HepG2 (cell line): ENCODE results near the gene PKLR. TPM values are rescaled to one million over a fixed set of nuclear protein-coding genes. Genes with fewer than 3 reads are reported as not detected.

ENCODE experiments used
- ATAC-seq: fragments of 200-7000 bp; cut with Tn5 transposase; 3 replicates; pipeline ENCODE4 v1.9.1; 2020; ENCODE audit warnings: mild to moderate bottlenecking, moderate library complexity
- BruUV-seq: library from RNA; stranded (reverse); fragments of 400-500 nt; replicated peaks from 2 replicates; lab custom pipeline; 2021; lab: Mats Ljungman, UMichigan
- CTCF ChIA-PET: fragments of 300-600 bp; formaldehyde crosslinking; extraction: SDS; loops from one replicate; lab custom pipeline; 2021; ENCODE audit warnings: low total read pairs, inconsistent platforms, low intra/inter-chr PET ratio; lab: Yijun Ruan, JAX
- POLR2A ChIA-PET: fragments of 350-600 bp; sonication (Branson Sonifier 250); formaldehyde crosslinking; loops from one replicate; lab custom pipeline; 2020; ENCODE audit warnings: antibody characterized with exemption, inconsistent platforms; lab: Yijun Ruan, JAX
- DNase-seq: peaks from one replicate; pipeline ENCODE4 v3.0.0-alpha.2; 2015; ENCODE audit warnings: low spot score
- FAIRE-seq: peaks from 3 replicates; lab custom pipeline; 2011; peaks lifted over from hg19 to GRCh38; lab: Jason Lieb, UNC
- H2AFZ ChIP-seq: one replicate; pipeline ENCODE4 v1.6.1; 2011; ENCODE audit warnings: low read length, inconsistent platforms
- H3K27ac ChIP-seq: fragments of 300-600 bp; 3 replicates; pipeline ENCODE4 v1.8.0; 2011; ENCODE audit warnings: mixed run types, mild to moderate bottlenecking, mixed read lengths, low read length, inconsistent platforms; ENCODE audit not compliant: insufficient read depth; ENCODE audit errors: extremely low read length
- H3K27me3 ChIP-seq, 2 experiments: fragments of 200-600 bp in 1 of 2; 2 replicates in 1 of 2; 3 replicates in 1 of 2; pipeline versions ENCODE4 v1.6.0 to v1.8.0; 2011; ENCODE audit warnings: low read length in 2 of 2, mild to moderate bottlenecking in 2 of 2, moderate library complexity in 2 of 2, inconsistent platforms in 1 of 2; ENCODE audit not compliant: insufficient read depth in 2 of 2, control insufficient read depth in 1 of 2
- H3K36me3 ChIP-seq, 2 experiments: fragments of 200-600 bp in 1 of 2; replicated peaks in 1 of 2; 2 replicates in 1 of 2; 3 replicates in 1 of 2; pipeline versions ENCODE4 v1.5.1 to v1.8.0; 2011; ENCODE audit warnings: low read length in 2 of 2, inconsistent platforms in 1 of 2; ENCODE audit not compliant: insufficient read depth in 2 of 2, control insufficient read depth in 1 of 2
- H3K4me1 ChIP-seq: 2 replicates; pipeline ENCODE4 v1.5.1; 2012; ENCODE audit warnings: low read length, inconsistent platforms; ENCODE audit not compliant: insufficient read depth
- H3K4me2 ChIP-seq: 2 replicates; pipeline ENCODE4 v1.6.0; 2011; ENCODE audit warnings: low read depth, low read length, inconsistent platforms
- H3K4me3 ChIP-seq, 3 experiments: fragments of 200-600 bp in 1 of 3; sonication (generic), shearing (Covaris generic) in 1 of 3; replicated peaks in 1 of 3; 2 replicates each; pipeline ENCODE4 v1.5.1; 2011 to 2016; ENCODE audit warnings: low read length in 3 of 3, inconsistent platforms in 2 of 3, low read depth in 2 of 3, mild to moderate bottlenecking in 2 of 3, control low read depth in 1 of 3, mixed read lengths in 1 of 3; ENCODE audit not compliant: insufficient read depth in 1 of 3
- H3K79me2 ChIP-seq: one replicate; pipeline ENCODE4 v1.6.1; 2011; ENCODE audit warnings: low read length, inconsistent platforms; ENCODE audit not compliant: insufficient read depth
- H3K9ac ChIP-seq: 2 replicates; pipeline ENCODE4 v1.6.0; 2011; ENCODE audit warnings: mild to moderate bottlenecking, low read depth, low read length, inconsistent platforms; ENCODE audit not compliant: insufficient read depth
- H3K9me3 ChIP-seq: 2 replicates; pipeline ENCODE4 v1.5.1; 2012; ENCODE audit warnings: mild to moderate bottlenecking, low read length
- H4K20me1 ChIP-seq: 2 replicates; pipeline ENCODE4 v1.6.0; 2011; ENCODE audit warnings: inconsistent platforms, mild to moderate bottlenecking, low read length, moderate library complexity; ENCODE audit not compliant: insufficient read depth
- AGO1 ChIP-seq: fragments of 200-400 bp; formaldehyde crosslinking; IDR thresholded peaks from 2 replicates; pipeline ENCODE4 v1.6.1; 2017; ENCODE audit warnings: mild to moderate bottlenecking, low read depth, low read length, moderate library complexity; ENCODE audit not compliant: poor library complexity, severe bottlenecking
- ARNTL ChIP-seq: sonication (generic); formaldehyde crosslinking; IDR thresholded peaks from 2 replicates; pipeline ENCODE4 v1.4.0; 2020; ENCODE audit warnings: mild to moderate bottlenecking, missing genetic modification reagents
- ATM ChIP-seq: fragments of 450-650 bp; IDR thresholded peaks from 2 replicates; pipeline ENCODE4 v1.7.1; 2017; ENCODE audit warnings: mild to moderate bottlenecking, borderline replicate concordance
- CENPX ChIP-seq: sonication (generic); formaldehyde crosslinking; IDR thresholded peaks from 2 replicates; pipeline ENCODE4 v1.9.0; 2021; ENCODE audit warnings: mild to moderate bottlenecking, missing genetic modification reagents, moderate library complexity
- ETV5 ChIP-seq: IDR thresholded peaks from 2 replicates; pipeline ENCODE4 v1.6.1; 2018; ENCODE audit warnings: missing biosample characterization, missing genetic modification reagents, inconsistent platforms, borderline replicate concordance
- FOXP4 ChIP-seq: sonication (generic); formaldehyde crosslinking; IDR thresholded peaks from 2 replicates; pipeline ENCODE4 v1.4.0; 2020; ENCODE audit warnings: missing genetic modification reagents
- GATAD2A ChIP-seq: IDR thresholded peaks from 2 replicates; pipeline ENCODE4 v1.6.1; 2016
- HDAC2 ChIP-seq: sonication (generic); formaldehyde crosslinking; IDR thresholded peaks from 2 replicates; pipeline ENCODE4 v1.4.0; 2020; ENCODE audit warnings: missing genetic modification reagents
- HOXD1 ChIP-seq: sonication (generic); formaldehyde crosslinking; IDR thresholded peaks from 2 replicates; pipeline ENCODE4 v1.5.0; 2020; ENCODE audit warnings: missing genetic modification reagents
- KLF13 ChIP-seq: sonication (generic); formaldehyde crosslinking; IDR thresholded peaks from 2 replicates; pipeline ENCODE4 v1.4.0; 2020; ENCODE audit warnings: mild to moderate bottlenecking, missing genetic modification reagents
- MEIS2 ChIP-seq: sonication (generic); formaldehyde crosslinking; IDR thresholded peaks from 2 replicates; pipeline ENCODE4 v1.9.0; 2021; ENCODE audit warnings: mild to moderate bottlenecking, missing genetic modification reagents
- POLR2G ChIP-seq: fragments of 200-400 bp; formaldehyde crosslinking; IDR thresholded peaks from 2 replicates; pipeline ENCODE4 v1.6.1; 2018; ENCODE audit warnings: mild to moderate bottlenecking, low read depth, low read length, moderate library complexity
- SIX1 ChIP-seq: sonication (generic); formaldehyde crosslinking; IDR thresholded peaks from 2 replicates; pipeline ENCODE4 v1.4.0; 2020; ENCODE audit warnings: missing genetic modification reagents, borderline replicate concordance
- SP2 ChIP-seq: sonication (generic); formaldehyde crosslinking; IDR thresholded peaks from 2 replicates; pipeline ENCODE4 v1.5.1; 2020; ENCODE audit warnings: mild to moderate bottlenecking, missing genetic modification reagents
- ZMAT3 ChIP-seq: sonication (generic); formaldehyde crosslinking; conservative IDR thresholded peaks from 2 replicates; pipeline ENCODE4 v1.7.0; 2021; ENCODE audit warnings: missing genetic modification reagents
- ZNF260 ChIP-seq: sonication (generic); formaldehyde crosslinking; IDR thresholded peaks from 2 replicates; pipeline ENCODE4 v1.4.0; 2020; ENCODE audit warnings: missing genetic modification reagents, low read depth, mild to moderate bottlenecking, borderline replicate concordance
- ZNF513 ChIP-seq: sonication (generic); formaldehyde crosslinking; conservative IDR thresholded peaks from 2 replicates; pipeline ENCODE4 v1.5.0; 2020; ENCODE audit warnings: missing genetic modification reagents
- ZNF546 ChIP-seq: sonication (generic); formaldehyde crosslinking; conservative IDR thresholded peaks from 2 replicates; pipeline ENCODE4 v1.8.1; 2023; ENCODE audit warnings: mild to moderate bottlenecking, missing genetic modification reagents
- ZNF572 ChIP-seq: sonication (generic); formaldehyde crosslinking; IDR thresholded peaks from 2 replicates; pipeline ENCODE4 v1.5.1; 2020; ENCODE audit warnings: mild to moderate bottlenecking, missing genetic modification reagents
- ZNF598 ChIP-seq: sonication (generic); formaldehyde crosslinking; IDR thresholded peaks from 2 replicates; pipeline ENCODE4 v1.5.1; 2020; ENCODE audit warnings: mild to moderate bottlenecking, missing genetic modification reagents, borderline replicate concordance
- ZNF652 ChIP-seq: IDR thresholded peaks from 2 replicates; pipeline ENCODE4 v1.6.1; 2016; ENCODE audit warnings: low read depth, borderline replicate concordance
- ZNF703 ChIP-seq: sonication (generic); formaldehyde crosslinking; IDR thresholded peaks from 2 replicates; pipeline ENCODE4 v1.5.1; 2020; ENCODE audit warnings: missing genetic modification reagents, mild to moderate bottlenecking, moderate library complexity, borderline replicate concordance
- ZNF850 ChIP-seq: sonication (generic); formaldehyde crosslinking; conservative IDR thresholded peaks from 2 replicates; pipeline ENCODE4 v1.9.0; 2021; ENCODE audit warnings: mild to moderate bottlenecking, missing genetic modification reagents
- ZSCAN22 ChIP-seq: sonication (generic); formaldehyde crosslinking; IDR thresholded peaks from 2 replicates; pipeline ENCODE4 v1.4.0; 2020; ENCODE audit warnings: mild to moderate bottlenecking, missing genetic modification reagents
- WGBS: methylation state at CpG from one replicate; pipeline ENCODE4 v1.1.6; 2017; ENCODE audit warnings: low lambda C conversion rate; 5-methylcytosine and 5-hydroxymethylcytosine counted together
- in situ Hi-C: cut with HindIII; loops from 2 replicates; pipeline ENCODE4 v1.10.0; 2017; ENCODE audit warnings: low pct_unique_long_range_greater_than_20kb; ENCODE audit not compliant: extremely low pct_ligation_motif_present
- intact Hi-C: fragments of 100-400 bp; cut with micrococcal nuclease; formaldehyde crosslinking; loops from one replicate; pipeline ENCODE4 v1.10.0; 2022; ENCODE audit not compliant: unreplicated experiment
- polyA plus RNA-seq, 8 experiments: library from polyadenylated mRNA; depleted of rRNA in 3 of 8; stranded (reverse) in 7 of 8; unstranded in 1 of 8; fragments of >200 nt; fragmentation: Illumina TruSeq in 4 of 8; extraction: Trizol in 4 of 8; gene quantifications; 2 replicates each; pipeline versions ENCODE4 v1.2.1 to v1.2.3, GENCODE V29; 2011 to 2016; ENCODE audit warnings: low read depth in 4 of 8, missing spikeins in 1 of 8, mixed read lengths in 1 of 8; ENCODE audit not compliant: insufficient read depth in 1 of 8
- total RNA-seq, 5 experiments: library from RNA; depleted of rRNA; stranded (reverse); fragments of >200 nt; fragmentation: Illumina TruSeq; extraction: Trizol; gene quantifications; 2 replicates each; pipeline ENCODE4 v1.2.3, GENCODE V29; 2016; ENCODE audit warnings: low read depth in 1 of 5

Gene PKLR
- total and polyA plus RNA-seq, 2 of the 13 experiments (the other 11 are each of a cell fraction or from before 2014, with no cell fraction given) = 10.3 to 29.3 TPM

- in situ Hi-C loops = loop anchor here (10.0 kb wide), 1 partner anchor 45 kb away; the partner anchor contains the start of gene ENTREP3
Observed at GRCh38 chr1:155300024-155300423, 1.2 kb downstream of the PKLR start.

More at GRCh38 chr1:155300024-155300423, 1.2 kb downstream of the PKLR start:
- Histone ChIP-seq H4K20me1 (no peaks in the 10 kb centered on the region), H3K4me1 (peaks cover 67% of the 10 kb centered on the region), H3K4me2 (peak overlapping the region; percentile 89), H3K79me2 (peaks cover 6% of the 10 kb centered on the region), H2AFZ (no peak overlapping the region), H3K27ac (peak overlapping the region; percentile 95), H3K36me3 (no peaks in the 10 kb centered on the region; a peak in 2 of 5 replicates), H3K4me3 (peak overlapping the region in 2 of 3 experiments; percentile 44 to 69; a peak in 4 of 6 replicates), H3K9ac (peak overlapping the region; percentile 77), H3K9me3 (no peaks in the 10 kb centered on the region), H3K27me3 (no peaks in the 10 kb centered on the region; a peak in 1 of 5 replicates)
- ChIA-PET CTCF (no interaction called here), POLR2A (interaction anchor here (0.7 to 2.9 kb wide), 4 partner anchors 8 to 27 kb away, joined by 3 to 17 read pairs (median 10); partner anchors contain the start of gene CLK2)
- DNase-seq = no peak
- 78% methylated on average over 6 of the region's 8 CpGs for WGBS
- no TSS peak for BruUV-seq
- no peak for ATAC-seq
- intact Hi-C loops = loop anchor here (10.0 kb wide), 1 partner anchor 95 kb away; the partner anchor contains the start of genes MTX1 and THBS3
- no peak for FAIRE-seq
- TF ChIP-seq CENPX (no peak), ETV5 (CRISPR knock-in tag) (no peak), ZMAT3 (no peak), ZNF850 (CRISPR knock-in tag) (no peak), GATAD2A (CRISPR knock-in tag) (no peak), ATM (no peak), KLF13 (CRISPR knock-in tag) (no peak), SIX1 (CRISPR knock-in tag) (no peak), HDAC2 (CRISPR knock-in tag) (no peak), ZNF513 (CRISPR knock-in tag) (0 out of 2 replicates have a peak, but pooled peaks have one; percentile 39), ZNF572 (no peak), ZNF260 (CRISPR knock-in tag) (no peak), ZSCAN22 (CRISPR knock-in tag) (no peak), ARNTL (CRISPR knock-in tag) (no peak), ZNF546 (no peak), ZNF598 (0 out of 2 replicates have a peak, but pooled peaks have one; percentile 4), ZNF652 (no peak), AGO1 (no peak), SP2 (no peak), MEIS2 (CRISPR knock-in tag) (peak; percentile 43; the same call in 1 of the 2 replicates), FOXP4 (no peak), POLR2G (no peak), ZNF703 (no peak), HOXD1 (CRISPR knock-in tag) (no peak)
